ENCODE results near the gene CACNA2D4. TPM values are rescaled to one million over a fixed set of nuclear protein-coding genes. Genes with fewer than 3 reads are reported as not detected.

The CACNA2D4 gene
- total RNA-seq, 4 donors from 2014 or later: 0.27 to 3.1 (median 0.92) TPM

DNA sequence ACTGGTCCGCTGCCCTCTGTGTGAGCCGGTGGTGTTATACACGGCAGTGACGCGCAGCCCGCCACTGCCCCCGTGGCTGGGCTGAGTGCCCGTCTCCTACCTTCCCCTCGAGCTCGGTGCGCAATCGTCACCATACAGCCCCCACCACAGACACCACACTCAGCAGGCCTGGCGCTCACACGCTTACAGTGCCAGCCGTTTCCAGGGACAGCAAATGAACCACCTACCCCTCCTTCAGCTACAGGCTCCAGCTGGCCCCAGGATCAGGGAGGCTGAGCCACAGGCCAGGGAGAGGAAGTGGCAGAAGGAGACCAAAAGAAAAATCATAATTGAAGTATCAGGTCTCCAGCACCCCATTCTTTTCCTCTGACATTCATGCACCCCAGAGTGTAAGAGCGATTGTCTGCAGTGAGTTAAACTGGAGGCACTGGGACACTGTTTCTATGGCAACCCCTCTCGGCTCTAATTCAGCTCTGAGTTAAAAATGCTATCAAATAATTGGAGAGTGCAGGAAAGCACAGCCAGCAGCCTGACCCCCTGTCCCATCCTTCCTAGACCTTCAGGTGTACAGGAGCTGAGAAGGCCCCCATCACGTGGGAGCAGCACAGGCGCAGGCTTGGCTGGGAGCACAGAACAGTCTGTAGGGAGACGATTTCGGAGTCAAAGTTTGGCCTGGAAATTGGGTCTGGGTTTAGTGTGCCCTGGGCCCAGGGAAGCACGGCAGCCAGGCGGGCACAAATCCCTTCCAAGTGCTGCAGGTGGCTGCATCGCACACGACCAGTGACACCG, 80.1 kb downstream of the CACNA2D4 start:
- H3K4me1 ChIP-seq: no peaks in the 10 kb centered on the region
- 76 to 88% methylated on average over 15 to 18 of the region's 26 CpGs for WGBS, 2 donors
- TF ChIP-seq, protein P1, sequence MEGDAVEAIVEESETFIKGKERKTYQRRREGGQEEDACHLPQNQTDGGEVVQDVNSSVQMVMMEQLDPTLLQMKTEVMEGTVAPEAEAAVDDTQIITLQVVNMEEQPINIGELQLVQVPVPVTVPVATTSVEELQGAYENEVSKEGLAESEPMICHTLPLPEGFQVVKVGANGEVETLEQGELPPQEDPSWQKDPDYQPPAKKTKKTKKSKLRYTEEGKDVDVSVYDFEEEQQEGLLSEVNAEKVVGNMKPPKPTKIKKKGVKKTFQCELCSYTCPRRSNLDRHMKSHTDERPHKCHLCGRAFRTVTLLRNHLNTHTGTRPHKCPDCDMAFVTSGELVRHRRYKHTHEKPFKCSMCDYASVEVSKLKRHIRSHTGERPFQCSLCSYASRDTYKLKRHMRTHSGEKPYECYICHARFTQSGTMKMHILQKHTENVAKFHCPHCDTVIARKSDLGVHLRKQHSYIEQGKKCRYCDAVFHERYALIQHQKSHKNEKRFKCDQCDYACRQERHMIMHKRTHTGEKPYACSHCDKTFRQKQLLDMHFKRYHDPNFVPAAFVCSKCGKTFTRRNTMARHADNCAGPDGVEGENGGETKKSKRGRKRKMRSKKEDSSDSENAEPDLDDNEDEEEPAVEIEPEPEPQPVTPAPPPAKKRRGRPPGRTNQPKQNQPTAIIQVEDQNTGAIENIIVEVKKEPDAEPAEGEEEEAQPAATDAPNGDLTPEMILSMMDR (IDR thresholded peaks at IDR 0.05): no peak
- TF ChIP-seq POLR2A (IDR thresholded peaks at IDR 0.05): no peak
- intact Hi-C loops (cut with DNase I): no loop called here
- no peak overlapping the region for H3K27ac ChIP-seq
- no peaks in the 10 kb centered on the region for H3K9me3 ChIP-seq
- H3K36me3 ChIP-seq: no peaks in the 10 kb centered on the region
- no peak for DNase-seq
- peaks cover 0 to 87% (median 0%) of the 10 kb centered on the region in 4 donors for H3K27me3 ChIP-seq
- H3K4me3 ChIP-seq: no peak overlapping the region

DNA sequence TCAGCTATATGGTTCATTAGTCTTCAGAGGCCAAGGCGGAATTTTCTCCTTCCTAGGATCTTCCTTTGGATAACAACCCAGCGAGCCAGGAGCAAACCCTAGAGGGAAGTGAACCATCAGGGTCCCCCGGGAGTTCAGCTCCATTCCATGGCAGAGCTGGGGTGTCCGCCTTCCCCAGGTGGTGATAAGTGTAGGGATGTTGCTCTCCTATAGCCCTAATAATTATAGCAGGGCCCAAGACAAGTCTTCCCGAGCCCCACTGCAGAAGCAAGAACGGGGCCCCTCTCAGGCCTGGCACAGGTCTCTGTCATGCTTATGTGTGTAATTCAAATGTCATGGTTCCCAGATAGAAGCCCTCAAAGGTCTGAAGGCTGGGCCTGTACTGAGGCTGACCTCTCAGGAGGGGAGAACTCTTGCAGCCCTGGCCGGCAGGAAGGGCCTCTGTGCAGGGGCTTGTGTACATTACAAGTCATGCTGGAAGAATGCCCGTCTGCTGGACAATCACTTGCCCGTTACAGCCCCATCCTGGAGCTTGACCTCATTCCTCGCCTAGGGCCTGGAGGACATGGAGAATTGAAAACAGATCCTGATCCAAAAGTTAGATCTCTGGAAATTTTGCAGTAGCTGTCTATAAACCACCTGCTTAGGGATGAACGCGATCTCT, 80.8 kb downstream of the CACNA2D4 start:
- intact Hi-C loops (cut with DNase I): no loop called here
- Histone ChIP-seq H3K4me1 (no peaks in the 10 kb centered on the region), H3K27ac (no peak overlapping the region), H3K9me3 (no peaks in the 10 kb centered on the region), H3K4me3 (no peak overlapping the region), H3K27me3 (peaks cover 0 to 87% (median 0%) of the 10 kb centered on the region in 4 donors), H3K36me3 (no peaks in the 10 kb centered on the region)
- TF ChIP-seq POLR2A (IDR thresholded peaks at IDR 0.05): no peak
- TF ChIP-seq, protein P1 (IDR thresholded peaks at IDR 0.05): no peak
- WGBS, 2 donors: 81 to 90% methylated on average over 8 to 10 of the region's 12 CpGs
- no peak for DNase-seq

DNA sequence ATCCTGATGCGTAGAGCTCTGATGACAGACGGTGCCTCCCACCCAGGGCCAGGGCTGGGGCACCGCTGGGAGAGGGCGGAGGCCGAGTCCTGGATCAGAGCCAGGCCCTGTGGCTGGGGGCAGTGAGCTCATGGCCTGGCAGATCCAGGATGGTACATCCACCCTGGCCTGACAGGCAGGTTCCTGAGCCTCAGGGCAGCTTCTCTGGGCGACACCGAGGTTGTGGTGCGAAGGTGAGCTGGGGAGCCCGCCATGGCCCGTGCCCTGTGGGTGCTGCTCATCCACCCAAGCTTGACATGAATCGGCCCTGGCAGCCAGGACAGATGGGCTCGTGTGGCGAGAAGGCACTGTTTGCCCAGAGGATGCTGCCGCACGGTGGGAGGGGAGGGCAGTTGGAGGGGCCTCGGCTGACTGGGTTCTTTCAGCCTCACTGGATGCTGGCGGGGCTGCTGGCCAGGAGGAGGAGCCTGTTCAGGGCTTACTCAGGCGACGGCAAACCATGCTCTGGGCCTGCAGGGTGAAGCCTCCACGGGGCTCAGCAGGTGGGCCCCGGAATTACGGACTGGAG, 81.5 kb downstream of the CACNA2D4 start:
- WGBS, 2 donors: 31 to 79% methylated on average over 7 to 11 of the region's 22 CpGs
- DNase-seq: no peak
- no peaks in the 10 kb centered on the region for H3K36me3 ChIP-seq
- TF ChIP-seq, protein P1 (IDR thresholded peaks at IDR 0.05): no peak
- TF ChIP-seq POLR2A (IDR thresholded peaks at IDR 0.05): no peak
- H3K9me3 ChIP-seq: no peaks in the 10 kb centered on the region
- intact Hi-C loops (cut with DNase I): no loop called here
- H3K27ac ChIP-seq: no peak overlapping the region
- H3K4me1 ChIP-seq: no peaks in the 10 kb centered on the region
- H3K27me3 ChIP-seq: peaks cover 0 to 87% (median 0%) of the 10 kb centered on the region in 4 donors
- no peak overlapping the region for H3K4me3 ChIP-seq

DNA sequence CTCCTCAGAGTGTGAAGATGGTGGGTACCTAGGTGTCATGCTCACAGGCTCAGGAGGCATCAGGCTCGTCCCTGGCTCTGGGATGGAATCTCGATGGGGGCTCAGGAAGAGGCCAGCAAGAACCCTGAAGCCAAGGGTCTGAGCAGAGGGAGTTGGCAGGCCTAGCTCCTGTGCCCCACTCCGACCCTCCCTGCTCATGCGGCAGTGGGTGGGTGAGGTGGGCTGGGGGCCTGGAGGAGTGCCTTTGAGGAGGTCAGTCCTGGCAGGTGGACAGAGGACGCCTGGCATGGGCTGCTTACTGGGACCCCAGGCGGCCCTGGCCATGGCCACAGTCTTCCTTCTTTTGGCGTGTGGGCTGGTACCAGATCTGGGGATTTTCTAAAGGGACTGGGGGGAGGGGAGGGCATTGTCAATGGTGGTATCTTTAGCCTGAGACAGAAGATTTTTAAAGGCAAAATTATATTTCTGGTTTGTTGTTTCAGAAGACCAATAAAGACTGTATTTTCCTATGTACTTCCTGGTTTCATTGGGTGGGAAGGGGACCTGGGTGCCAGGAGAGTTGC, 82.1 kb downstream of the CACNA2D4 start:
- Histone ChIP-seq H3K27ac (no peak overlapping the region), H3K27me3 (peaks cover 0 to 90% (median 0%) of the 10 kb centered on the region in 4 donors), H3K36me3 (no peaks in the 10 kb centered on the region), H3K4me3 (no peak overlapping the region), H3K4me1 (peaks cover 0 to 3% (median 0%) of the 10 kb centered on the region in 3 donors), H3K9me3 (no peaks in the 10 kb centered on the region)
- intact Hi-C loops (cut with DNase I): no loop called here
- no peak for DNase-seq
- no peak for TF ChIP-seq POLR2A (IDR thresholded peaks at IDR 0.05)
- TF ChIP-seq, protein P1 (IDR thresholded peaks at IDR 0.05): no peak
- 40 to 74% methylated on average over 2 to 5 of the region's 7 CpGs for WGBS, 2 donors
